GM12891 (cell line): Measurements from ENCODE around the gene LPCAT1.

Source experiments
- DNase-seq: peaks from one replicate; pipeline ENCODE4 v3.0.0; 2011; ENCODE audit warnings: low spot score; ENCODE audit not compliant: insufficient read length
- FAIRE-seq: peaks from 2 replicates; lab custom pipeline; 2011; peaks lifted over from hg19 to GRCh38; lab: Jason Lieb, UNC
- PAX5 ChIP-seq: IDR thresholded peaks from 2 replicates; pipeline ENCODE4 v1.6.1; 2011; ENCODE audit warnings: low read length, moderate library complexity, mild to moderate bottlenecking; ENCODE audit not compliant: insufficient read depth, severe bottlenecking
- POLR2A ChIP-seq: IDR thresholded peaks from 2 replicates; pipeline ENCODE4 v1.6.1; 2011; ENCODE audit warnings: low read depth, low read length, control low read depth
- POLR2AphosphoS5 ChIP-seq: IDR thresholded peaks from 2 replicates; pipeline ENCODE4 v1.6.1; 2011; ENCODE audit warnings: low read depth, low read length, control low read depth
- POU2F2 ChIP-seq: IDR thresholded peaks from 2 replicates; pipeline ENCODE4 v1.6.1; 2011; ENCODE audit warnings: low read depth, mild to moderate bottlenecking, control low read depth, low read length, moderate library complexity
- SPI1 ChIP-seq: IDR thresholded peaks from 2 replicates; pipeline ENCODE4 v1.6.1; 2011; ENCODE audit warnings: low read depth, low read length, control low read depth
- TAF1 ChIP-seq: IDR thresholded peaks from 2 replicates; pipeline ENCODE4 v1.6.1; 2011; ENCODE audit warnings: low read depth, low read length, control low read depth

LPCAT1 gene

GRCh38 chr5:1437226-1437829, 86.4 kb downstream of the LPCAT1 start:
- FAIRE-seq (no peak), DNase-seq (no peak)
- no peak for TF ChIP-seq POLR2A
- TF ChIP-seq PAX5 = no peak
- no peak for TF ChIP-seq SPI1
- no peak for TF ChIP-seq POU2F2

GRCh38 chr5:1436681-1437080, 87.1 kb downstream of the LPCAT1 start:
- DNase-seq = no peak

GRCh38 chr5:1436036-1436435, 87.7 kb downstream of the LPCAT1 start:
- FAIRE-seq (no peak), DNase-seq (no peak)
- TF ChIP-seq POLR2AphosphoS5 (no peak), PAX5 (no peak), TAF1 (no peak), SPI1 (no peak), POLR2A (no peak), POU2F2 (no peak)

More at GRCh38 chr5:1436681-1437080, 87.1 kb downstream of the LPCAT1 start:
- no peak for FAIRE-seq
- TF ChIP-seq POLR2A (no peak), POU2F2 (no peak), TAF1 (no peak), POLR2AphosphoS5 (no peak), PAX5 (no peak), SPI1 (no peak)

GRCh38 chr5:1435369-1435768, 88.4 kb downstream of the LPCAT1 start:
- DNase-seq (no peak), FAIRE-seq (no peak)
- TF ChIP-seq PAX5 = no peak
- TF ChIP-seq POU2F2 = no peak
- TF ChIP-seq TAF1 = no peak
- TF ChIP-seq SPI1 = no peak
- TF ChIP-seq POLR2A = no peak
- TF ChIP-seq POLR2AphosphoS5 = no peak

- no peak for TF ChIP-seq POU2F2
- no peak for TF ChIP-seq TAF1
- no peak for TF ChIP-seq SPI1
- TF ChIP-seq POLR2A = no peak
- no peak for TF ChIP-seq PAX5
- DNase-seq (no peak), FAIRE-seq (no peak)
These were observed 91.5 kb downstream of the LPCAT1 start for GRCh38 chr5:1432296-1432695.

GRCh38 chr5:1431896-1432295, 91.9 kb downstream of the LPCAT1 start:
- TF ChIP-seq POLR2AphosphoS5 (no peak), SPI1 (no peak), POU2F2 (no peak), TAF1 (no peak), POLR2A (no peak), PAX5 (no peak)
- DNase-seq = no peak
- no peak for FAIRE-seq

- DNase-seq (no peak), FAIRE-seq (no peak)
- TF ChIP-seq POLR2A = no peak
- no peak for TF ChIP-seq SPI1
- no peak for TF ChIP-seq TAF1
- TF ChIP-seq PAX5 = no peak
- TF ChIP-seq POLR2AphosphoS5 = no peak
- no peak for TF ChIP-seq POU2F2
These were observed 92.5 kb downstream of the LPCAT1 start for GRCh38 chr5:1431021-1431811.

- FAIRE-seq (no peak), DNase-seq (no peak)
- no peak for TF ChIP-seq PAX5
- no peak for TF ChIP-seq TAF1
- no peak for TF ChIP-seq POLR2A
- TF ChIP-seq POU2F2 = no peak
- no peak for TF ChIP-seq SPI1
- no peak for TF ChIP-seq POLR2AphosphoS5
These were observed 93.5 kb downstream of the LPCAT1 start for GRCh38 chr5:1430121-1430795.

GRCh38 chr5:1429496-1429895, 94.3 kb downstream of the LPCAT1 start:
- FAIRE-seq (no peak), DNase-seq (no peak)
- TF ChIP-seq POLR2AphosphoS5 (no peak), TAF1 (no peak), PAX5 (no peak), POLR2A (no peak), SPI1 (no peak), POU2F2 (no peak)
